NCI-H1694 treated with DMSO at 0.1 percent for 48 hours (cell line): ENCODE measurements around the gene TTC39C.
"Not testable (repeated sequence)": the region's sequence is repeated elsewhere in the genome, so short reads cannot be mapped to it uniquely, and the experiment has no call there.

Source experiments
- DNase-seq: peaks from one replicate; lab custom pipeline; 2025; lab: John Stamatoyannopoulos, UW

TTC39C gene

DNA sequence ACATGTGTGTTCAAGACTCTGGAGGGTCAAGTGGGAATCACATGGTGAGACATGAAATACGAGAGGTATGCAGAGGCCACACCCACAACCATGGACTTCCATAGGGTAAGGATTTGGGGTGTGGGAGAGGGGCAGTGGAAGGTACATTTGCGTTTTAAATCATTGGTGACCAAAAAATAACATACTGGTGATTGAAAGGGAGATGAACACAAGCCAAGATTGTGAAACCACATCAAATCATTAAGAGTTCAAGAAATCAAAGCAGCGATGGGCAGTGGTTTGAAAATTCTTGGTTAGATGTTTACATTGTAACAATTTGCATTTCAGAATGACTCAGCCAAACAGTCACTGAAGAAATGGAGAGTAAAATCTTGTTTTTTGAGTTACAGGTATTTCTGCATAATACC is 122.4 kb downstream of the TTC39C start:
- no peak for DNase-seq

DNA sequence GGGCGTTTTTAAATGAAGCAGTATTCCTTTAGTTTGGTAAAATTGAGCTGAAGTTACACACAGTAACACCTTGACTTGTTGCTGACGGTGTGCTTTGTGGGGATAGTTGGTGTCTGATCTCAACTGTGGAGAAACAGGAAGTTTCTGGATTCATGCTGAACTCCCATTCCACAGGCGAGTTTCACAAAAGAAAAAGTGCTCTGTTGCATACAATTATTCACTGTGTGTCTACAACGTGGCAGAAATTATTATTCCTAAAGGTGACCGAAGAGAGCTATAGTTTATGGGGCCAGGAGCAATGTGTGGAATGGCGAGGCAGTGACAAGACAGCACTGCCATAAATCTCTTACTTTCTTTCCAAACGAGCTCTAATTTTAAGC is 123.8 kb downstream of the TTC39C start:
- peak; percentile 42 for DNase-seq

DNA sequence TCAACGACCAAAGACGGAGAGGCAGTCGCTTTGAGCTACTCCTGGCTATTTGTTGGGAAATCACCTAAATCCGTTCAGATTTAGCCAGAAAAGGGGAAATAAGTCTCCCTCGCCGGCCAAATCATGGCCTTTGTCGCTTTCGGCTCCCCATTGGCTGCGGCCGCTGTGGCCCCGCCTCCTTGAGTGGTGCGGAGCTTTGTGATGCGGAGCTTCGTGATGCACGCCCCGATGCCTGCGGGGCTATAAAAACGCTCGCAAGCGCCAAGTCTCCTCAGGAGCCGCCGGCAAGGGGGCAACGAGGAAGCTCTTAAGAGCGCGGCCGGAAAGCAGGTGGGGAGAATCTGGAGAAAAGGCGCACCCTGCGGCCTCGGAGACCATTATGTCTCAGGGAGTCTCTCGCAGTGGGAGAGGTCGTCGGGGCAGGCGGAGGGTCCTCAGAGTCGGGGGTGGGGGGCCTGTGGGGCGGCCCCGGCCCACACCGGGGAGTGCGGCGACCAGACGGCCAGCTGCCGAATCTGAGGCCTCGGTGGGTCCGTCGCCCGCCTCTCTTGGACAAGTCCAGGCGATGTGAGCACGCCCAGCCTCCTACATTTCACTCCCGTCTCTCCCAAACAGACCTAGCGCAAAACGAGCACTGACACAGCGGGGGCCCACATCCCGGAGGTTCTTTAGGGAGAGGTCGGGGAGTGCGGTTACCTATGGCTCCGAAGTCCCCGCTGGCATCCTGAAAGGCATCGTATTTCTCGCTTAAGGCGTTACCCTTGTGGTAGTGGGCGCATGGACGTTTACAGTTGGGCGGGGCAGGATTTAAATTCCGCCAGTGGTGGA is 124.4 kb downstream of the TTC39C start, which contains the start of gene CABYR:
Gene CABYR (plus strand): TSS at position 274 of the 828 bp plus-strand sequence. CDS start 4,053 bp downstream, outside the sequence.
- peak; percentile 42 for DNase-seq

DNA sequence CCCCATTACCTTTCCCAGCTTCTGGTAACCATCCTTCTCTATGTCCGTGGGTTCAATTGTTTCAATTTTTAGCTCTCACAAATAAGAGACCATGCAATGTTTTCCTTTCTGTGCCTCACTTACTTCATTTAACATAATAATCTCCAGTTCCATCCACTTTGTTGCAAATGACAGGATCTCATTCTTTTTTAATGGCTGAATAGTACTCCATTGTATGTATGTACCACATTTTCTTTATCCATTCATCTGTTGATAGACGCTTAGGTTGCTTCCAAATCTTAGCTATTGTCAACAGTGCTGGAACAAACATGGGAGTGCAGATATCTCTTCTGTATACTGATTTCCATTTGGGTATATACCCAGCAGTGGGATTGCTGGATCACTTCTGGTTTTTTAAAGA is 126.1 kb downstream of the TTC39C start:
- DNase-seq, result no peak

DNA sequence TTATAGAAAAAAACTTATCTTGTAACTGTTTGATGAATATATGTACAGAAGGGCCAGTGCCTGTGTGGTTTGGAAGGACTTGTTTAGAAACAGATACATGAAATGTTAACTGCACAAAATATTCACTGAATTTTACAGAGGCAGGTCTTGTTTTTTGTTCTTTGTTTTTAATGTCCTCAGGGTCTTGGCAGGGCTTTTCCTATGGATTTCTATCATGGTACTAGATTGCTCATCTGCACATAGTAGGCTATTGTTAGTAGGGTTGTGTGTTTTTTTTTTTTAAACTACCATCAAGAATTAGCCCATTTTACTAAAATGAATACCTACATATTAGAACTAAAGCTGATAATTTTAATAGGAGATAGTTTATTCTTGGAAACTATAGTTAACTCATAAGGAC is 127.8 kb downstream of the TTC39C start:
- no peak for DNase-seq

DNA sequence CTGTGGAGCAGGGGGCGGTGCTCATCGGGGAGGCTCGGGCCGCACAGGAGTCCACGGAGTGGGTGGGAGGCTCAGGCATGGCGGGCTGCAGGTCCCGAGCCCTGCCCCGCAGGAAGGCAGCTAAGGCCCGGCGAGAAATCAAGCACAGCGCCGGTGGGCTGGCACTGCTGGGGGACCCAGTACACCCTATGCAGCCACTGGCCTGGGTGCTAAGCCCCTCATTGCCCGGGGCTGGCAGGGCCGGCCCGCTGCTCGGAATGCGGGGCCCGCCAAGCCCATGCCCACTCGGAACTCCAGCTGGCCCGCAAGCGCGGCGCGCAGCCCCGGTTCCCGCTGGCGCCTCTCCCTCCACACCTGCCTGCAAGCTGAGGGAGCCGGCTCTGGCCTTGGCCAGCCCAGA is 135.0 kb downstream of the TTC39C start:
- DNase-seq, result not testable (repeated sequence)

DNA sequence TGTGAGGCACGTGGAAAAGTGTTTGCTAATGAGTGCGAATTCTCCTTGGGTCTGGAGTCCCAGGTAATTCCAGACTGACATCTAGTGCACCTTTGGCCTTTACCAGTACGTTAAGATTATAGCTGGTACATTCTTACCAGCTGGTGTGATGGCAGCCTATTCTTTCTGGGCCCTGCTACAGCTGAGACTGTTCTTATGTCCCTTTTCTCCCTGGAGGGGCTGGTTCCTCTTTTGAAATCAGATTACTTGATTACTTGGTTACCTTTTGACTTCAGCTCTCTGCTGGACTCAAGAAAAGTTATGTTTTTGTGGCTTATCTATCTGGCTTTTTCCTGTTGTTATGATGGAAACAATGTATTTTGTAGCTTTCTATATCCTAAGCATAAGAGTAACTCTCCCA is 138.8 kb downstream of the TTC39C start:
- no peak for DNase-seq

DNA sequence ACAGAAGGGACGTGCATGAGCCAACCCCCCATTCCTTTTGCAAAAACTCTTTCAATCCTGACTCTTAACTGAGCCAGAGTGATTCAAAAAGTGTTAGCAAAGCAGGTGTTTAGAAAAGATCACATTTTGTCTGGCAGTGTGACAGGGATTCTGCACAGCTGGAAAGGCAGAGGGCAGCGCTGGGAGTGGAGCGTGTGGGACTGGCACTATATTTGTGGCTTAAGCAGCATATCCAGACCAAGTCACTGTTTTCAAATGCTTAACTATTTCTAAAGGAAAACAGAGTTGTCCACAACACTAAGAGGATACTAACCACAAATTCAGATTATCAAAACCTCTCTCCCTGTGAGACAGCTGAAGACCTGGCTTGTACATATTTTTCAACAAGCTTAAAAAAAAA is 143.3 kb downstream of the TTC39C start:
- DNase-seq, result no peak

DNA sequence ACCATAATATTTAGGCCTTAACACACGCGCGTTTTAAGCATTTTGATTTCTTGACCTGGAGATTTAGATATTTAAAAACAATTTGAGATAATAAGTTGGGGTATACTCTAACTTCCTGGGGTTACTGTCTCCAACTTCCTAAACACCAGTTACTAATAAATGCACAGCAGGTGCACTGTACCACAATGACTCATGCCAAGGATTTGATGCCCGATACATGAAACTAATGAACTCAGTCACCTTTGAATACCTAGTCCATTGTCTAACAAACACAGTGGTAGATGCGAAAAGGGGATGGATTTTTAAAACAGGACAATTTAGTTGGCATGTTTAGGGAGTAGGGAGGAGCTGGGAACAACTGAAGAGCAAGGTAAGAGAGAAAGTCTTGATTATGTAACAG is 145.5 kb downstream of the TTC39C start:
- DNase-seq, result no peak

DNA sequence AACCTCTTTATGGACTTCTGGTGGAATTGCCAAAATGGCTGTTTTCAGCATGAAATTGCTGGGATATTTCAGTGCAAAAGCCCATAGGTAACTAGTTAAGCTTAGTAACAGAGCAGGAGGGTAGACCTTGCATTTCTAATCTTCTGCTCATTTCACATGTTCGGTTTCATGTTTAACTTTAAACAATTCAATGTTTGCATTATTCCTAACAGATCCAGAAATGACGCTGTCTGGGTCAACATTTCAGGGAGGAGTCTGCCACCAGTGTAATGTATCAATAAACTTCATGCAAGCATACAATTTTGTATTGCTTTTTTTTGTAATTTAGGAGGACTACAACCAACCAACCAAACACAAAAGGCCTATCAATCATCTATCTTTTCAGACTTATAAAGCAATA is 146.8 kb downstream of the TTC39C start:
- no peak for DNase-seq

DNA sequence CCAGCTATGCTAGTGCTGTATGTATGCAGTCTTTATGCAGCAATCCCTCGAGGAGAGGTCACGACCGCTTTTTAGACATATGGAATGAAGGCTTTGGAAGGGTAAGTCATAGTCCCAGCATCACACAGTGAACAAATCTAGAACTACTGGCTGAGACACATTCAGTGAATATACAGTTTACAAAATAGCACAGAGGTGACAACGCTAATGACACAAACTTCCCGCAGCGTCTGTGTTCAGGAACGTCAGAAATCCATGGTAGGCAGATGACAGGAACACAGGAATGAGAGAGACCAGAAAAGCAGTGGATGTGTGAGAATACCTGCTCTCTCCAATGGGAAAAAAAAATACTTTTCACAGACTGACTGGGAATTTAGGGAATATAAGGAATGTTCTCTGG is 153.9 kb downstream of the TTC39C start:
- no peak for DNase-seq

DNA sequence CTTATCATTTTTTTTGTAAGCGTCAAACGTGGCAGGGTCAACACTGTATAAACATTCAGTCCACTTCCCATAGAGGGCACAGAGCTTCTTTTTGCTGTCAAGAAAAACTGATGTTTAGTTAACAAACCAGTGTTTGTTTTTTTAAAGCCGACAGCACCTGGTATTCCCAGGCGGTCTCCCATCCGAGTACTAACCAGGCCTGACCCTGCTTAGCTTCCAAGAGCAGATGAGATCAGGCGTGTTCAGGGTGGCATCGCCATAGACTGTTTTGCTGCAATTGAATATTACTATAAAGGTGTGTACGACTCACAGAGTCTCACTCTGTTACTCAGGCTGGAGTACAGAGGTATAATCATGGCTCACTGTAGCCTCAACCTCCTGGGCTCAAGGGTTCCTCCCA is 155.8 kb downstream of the TTC39C start:
- DNase-seq, result no peak

DNA sequence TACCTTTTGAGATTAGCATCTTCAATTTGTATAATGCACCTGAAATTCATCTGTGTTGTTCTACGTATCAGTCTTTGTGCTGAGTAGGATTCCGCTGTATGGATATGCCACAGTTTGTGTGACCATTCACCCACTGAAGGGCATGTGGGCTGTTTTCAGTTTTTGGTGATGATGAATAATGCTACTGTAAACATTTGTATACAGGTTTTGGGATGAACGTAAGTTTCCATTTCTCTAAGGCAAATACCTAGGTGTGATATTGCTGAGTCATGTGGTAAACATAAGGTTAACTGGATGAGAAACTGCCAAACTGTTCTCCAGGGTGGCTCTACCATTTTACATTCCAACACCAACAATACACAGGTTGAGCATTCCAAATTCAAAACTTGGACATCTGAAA is 159.4 kb downstream of the TTC39C start:
- DNase-seq, result no peak

DNA sequence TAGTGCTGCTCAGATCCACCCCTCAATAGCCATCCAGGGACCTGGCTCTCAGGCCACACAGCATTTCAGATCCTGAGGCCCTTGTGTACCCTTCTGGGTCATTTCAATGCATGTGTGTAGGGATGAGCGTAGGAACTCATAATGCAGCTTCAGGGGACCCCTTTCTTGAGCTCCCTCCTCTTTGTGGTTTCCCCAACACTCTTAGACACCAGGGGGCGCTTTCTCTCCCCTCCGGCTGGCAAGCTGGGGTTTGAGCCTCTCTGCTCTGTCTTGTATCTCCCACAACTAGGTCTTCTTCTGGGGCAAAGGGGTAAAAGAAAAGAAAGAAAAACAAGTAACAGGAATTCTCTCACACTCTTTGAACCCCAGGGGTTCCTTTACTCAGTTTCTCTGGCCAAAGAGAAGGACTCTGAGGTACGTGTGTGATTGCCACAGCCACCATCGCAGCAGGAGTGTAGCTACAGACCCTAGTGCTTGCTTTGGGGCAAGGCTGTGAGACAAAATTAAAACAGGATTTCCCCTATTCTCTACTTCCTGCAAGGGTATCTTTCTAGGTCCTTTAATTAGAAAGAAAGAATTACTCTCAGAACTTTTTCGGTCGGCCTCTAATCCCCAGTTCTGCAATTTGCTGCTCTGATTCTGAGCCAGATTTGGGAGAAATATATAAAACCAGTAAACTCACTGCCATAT is 162.3 kb downstream of the TTC39C start:
- DNase-seq, result peak; percentile 29

DNA sequence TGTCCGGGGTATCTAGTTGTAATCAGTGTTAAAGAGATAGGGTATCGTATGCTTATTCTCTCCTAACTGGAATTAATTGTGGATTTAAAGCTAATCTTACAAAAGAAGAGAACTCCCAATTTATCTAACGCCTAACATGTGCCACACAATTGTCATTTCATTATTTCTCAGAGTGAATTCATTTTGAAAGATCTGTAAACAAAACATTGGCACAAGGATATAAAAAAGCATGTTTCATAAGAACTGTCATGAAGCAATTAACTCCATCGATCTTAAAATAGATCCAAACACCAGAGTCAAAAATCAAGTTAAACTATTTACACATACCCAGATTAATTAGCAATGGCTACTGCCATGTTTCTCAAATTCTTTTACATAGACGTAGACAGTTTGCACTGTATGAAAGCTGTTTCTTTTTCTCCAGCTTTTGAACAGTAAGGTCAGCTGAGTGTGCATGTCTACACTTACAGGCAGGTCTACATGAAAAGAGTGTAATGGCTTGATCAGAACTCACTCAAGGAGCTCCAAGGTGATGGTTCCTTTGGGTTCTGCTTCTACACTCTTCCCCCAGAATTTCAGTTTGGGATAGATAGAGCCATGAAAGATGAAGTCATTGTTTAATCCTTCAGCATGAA is 163.1 kb downstream of the TTC39C start:
- no peak for DNase-seq

DNA sequence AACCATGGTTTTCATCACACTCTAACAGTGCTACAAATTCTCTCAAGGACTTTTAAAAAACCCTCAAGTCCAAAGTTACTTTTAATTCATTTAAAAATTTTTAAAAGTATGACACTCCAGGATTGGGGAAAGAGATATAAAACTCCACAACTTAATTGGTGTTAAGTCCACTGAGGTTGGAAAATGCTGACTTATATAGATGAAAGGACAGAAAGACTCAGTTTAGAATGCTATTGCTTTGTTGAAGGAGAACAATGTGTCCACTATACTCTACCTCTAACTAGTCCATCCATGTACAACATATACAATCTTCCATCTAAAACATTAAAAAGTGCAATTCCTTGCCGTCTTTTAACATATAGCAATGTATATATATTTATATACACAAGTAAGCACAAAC is 165.5 kb downstream of the TTC39C start:
- no peak for DNase-seq

DNA sequence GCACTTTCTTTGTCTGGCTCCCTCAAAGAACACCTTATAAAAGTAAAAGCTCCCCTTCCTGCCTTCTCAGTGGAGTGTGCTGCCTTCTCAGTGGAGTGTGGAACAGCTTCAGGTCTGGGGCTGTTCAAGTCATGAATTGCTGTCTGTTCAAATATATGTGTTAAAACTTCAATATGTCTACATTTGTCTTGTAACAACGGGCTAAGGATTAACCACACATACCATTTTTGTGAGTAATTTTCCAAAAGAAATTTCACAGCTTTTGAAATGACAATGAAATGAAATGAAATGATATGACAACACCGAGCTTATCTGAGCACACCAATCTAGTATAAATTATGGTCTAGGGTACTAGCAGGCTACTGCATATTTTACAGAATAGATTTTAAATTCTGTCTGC is 167.3 kb downstream of the TTC39C start:
- no peak for DNase-seq
